Endodermal cell (in vitro differentiated cells): ENCODE measurements around the gene RNF126. TPM values are rescaled to one million over a fixed set of nuclear protein-coding genes. Genes with fewer than 3 reads are reported as not detected.

Source experiments
- DNase-seq: peaks from one replicate; pipeline ENCODE4 v3.0.0-alpha.2; 2017
- H3K27ac ChIP-seq: 2 replicates; pipeline ENCODE4 v1.5.1; 2013; ENCODE audit warnings: mild to moderate bottlenecking, low read depth, low read length, moderate library complexity
- H3K27me3 ChIP-seq: 2 replicates; pipeline ENCODE4 v1.6.1; 2013; ENCODE audit warnings: mild to moderate bottlenecking, low read length, moderate library complexity; ENCODE audit not compliant: insufficient read depth, control insufficient read depth, poor library complexity, severe bottlenecking
- H3K36me3 ChIP-seq: 2 replicates; pipeline ENCODE4 v1.7.0; 2013; ENCODE audit warnings: mild to moderate bottlenecking, low read length, moderate library complexity; ENCODE audit not compliant: control insufficient read depth, insufficient read depth
- H3K4me1 ChIP-seq: one replicate; pipeline ENCODE4 v1.7.0; 2013; ENCODE audit warnings: low read length; ENCODE audit not compliant: control insufficient read depth, insufficient read depth
- H3K4me3 ChIP-seq: 2 replicates; pipeline ENCODE4 v1.5.1; 2013; ENCODE audit warnings: mild to moderate bottlenecking, low read length, moderate library complexity
- H3K9ac ChIP-seq: 2 replicates; pipeline ENCODE4 v1.6.1; 2013; ENCODE audit warnings: mild to moderate bottlenecking, low read length, moderate library complexity; ENCODE audit not compliant: poor library complexity, severe bottlenecking; ENCODE audit errors: extremely low read depth
- H3K9me3 ChIP-seq: 2 replicates; pipeline ENCODE4 v1.6.1; 2013; ENCODE audit warnings: mild to moderate bottlenecking, low read length, moderate library complexity; ENCODE audit not compliant: control insufficient read depth
- H3K27ac Mint-ChIP-seq: 2 replicates; pipeline ENCODE4 v1.8.0; 2020; ENCODE audit warnings: mixed read lengths
- H3K27me3 Mint-ChIP-seq: 2 replicates; pipeline ENCODE4 v1.8.0; 2021; ENCODE audit warnings: mild to moderate bottlenecking, mixed read lengths; ENCODE audit not compliant: insufficient read depth
- H3K36me3 Mint-ChIP-seq: 2 replicates; pipeline ENCODE4 v1.8.0; 2020; ENCODE audit warnings: low read depth, mixed read lengths
- H3K4me1 Mint-ChIP-seq: 2 replicates; pipeline ENCODE4 v1.8.0; 2020; ENCODE audit warnings: mixed read lengths
- H3K4me3 Mint-ChIP-seq: 2 replicates; pipeline ENCODE4 v1.8.0; 2020; ENCODE audit warnings: mild to moderate bottlenecking, moderate library complexity, mixed read lengths
- H3K9me3 Mint-ChIP-seq: 2 replicates; pipeline ENCODE4 v1.8.0; 2020; ENCODE audit warnings: mild to moderate bottlenecking, mixed read lengths
- CTCF ChIP-seq: fragments of 200-600 bp; sonication (generic); conservative IDR thresholded peaks from 2 replicates; pipeline ENCODE4 v1.5.0; 2021; ENCODE audit warnings: antibody characterized with exemption, mild to moderate bottlenecking
- WGBS, 2 experiments: methylation state at CpG; one replicate each; pipeline versions ENCODE4 v1.1.5 to v1.1.7; 2013; ENCODE audit warnings: missing lambda C conversion rate in 2 of 2, mixed read lengths in 1 of 2; ENCODE audit not compliant: insufficient coverage in 1 of 2, insufficient read length in 1 of 2; 5-methylcytosine and 5-hydroxymethylcytosine counted together
- total RNA-seq, 2 donors: library from RNA; stranded (reverse); fragmentation: NEBNext Ultra II Directional in 1 of 2; extraction: Animal tissue kit (Norgen Biotek cat#: 25700) in 1 of 2; gene quantifications; 2 replicates in 1 of 2; 3 replicates in 1 of 2; pipeline ENCODE4 v1.2.1, GENCODE V29; 2021

Gene RNF126
- total RNA-seq, 2 donors from 2014 or later: 49.1 to 66.4 TPM

DNA sequence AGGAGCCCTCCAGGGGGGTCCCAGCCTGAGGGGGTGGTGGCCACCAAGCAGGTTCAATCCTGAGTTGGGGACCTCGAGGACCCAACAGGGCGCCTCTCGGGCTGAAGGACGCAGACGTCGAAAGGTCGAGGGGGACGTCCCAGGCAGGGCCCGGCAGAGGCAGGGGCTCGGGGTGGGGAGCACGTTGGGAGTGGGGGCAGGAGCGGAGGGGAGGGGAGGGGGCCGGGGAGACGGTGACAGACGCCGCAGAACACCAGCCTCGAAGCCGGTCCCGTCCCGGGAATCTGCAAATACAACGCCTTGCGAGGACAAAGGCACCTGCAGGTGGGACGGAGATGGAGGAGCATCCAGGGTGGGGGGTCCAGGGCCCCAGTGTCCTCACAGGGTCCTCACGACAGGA, 19.3 kb downstream of the RNF126 start:
- WGBS, 2 experiments: 85 to 91% methylated on average over 22 to 24 of the region's 24 CpGs
- Histone ChIP-seq H3K27ac (no peak overlapping the region), H3K9ac (no peak overlapping the region), H3K4me3 (no peak overlapping the region), H3K36me3 (no peaks in the 10 kb centered on the region), H3K4me1 (no peaks in the 10 kb centered on the region), H3K27me3 (peaks cover 7% of the 10 kb centered on the region), H3K9me3 (no peaks in the 10 kb centered on the region)
- no peaks in the 10 kb centered on the region for H3K9me3 Mint-ChIP-seq
- H3K4me3 Mint-ChIP-seq: no peak overlapping the region
- peaks cover 7% of the 10 kb centered on the region for H3K36me3 Mint-ChIP-seq
- H3K27me3 Mint-ChIP-seq: peaks cover 11% of the 10 kb centered on the region
- no peak for DNase-seq
- no peak overlapping the region for H3K27ac Mint-ChIP-seq
- no peaks in the 10 kb centered on the region for H3K4me1 Mint-ChIP-seq
- TF ChIP-seq CTCF: no peak

DNA sequence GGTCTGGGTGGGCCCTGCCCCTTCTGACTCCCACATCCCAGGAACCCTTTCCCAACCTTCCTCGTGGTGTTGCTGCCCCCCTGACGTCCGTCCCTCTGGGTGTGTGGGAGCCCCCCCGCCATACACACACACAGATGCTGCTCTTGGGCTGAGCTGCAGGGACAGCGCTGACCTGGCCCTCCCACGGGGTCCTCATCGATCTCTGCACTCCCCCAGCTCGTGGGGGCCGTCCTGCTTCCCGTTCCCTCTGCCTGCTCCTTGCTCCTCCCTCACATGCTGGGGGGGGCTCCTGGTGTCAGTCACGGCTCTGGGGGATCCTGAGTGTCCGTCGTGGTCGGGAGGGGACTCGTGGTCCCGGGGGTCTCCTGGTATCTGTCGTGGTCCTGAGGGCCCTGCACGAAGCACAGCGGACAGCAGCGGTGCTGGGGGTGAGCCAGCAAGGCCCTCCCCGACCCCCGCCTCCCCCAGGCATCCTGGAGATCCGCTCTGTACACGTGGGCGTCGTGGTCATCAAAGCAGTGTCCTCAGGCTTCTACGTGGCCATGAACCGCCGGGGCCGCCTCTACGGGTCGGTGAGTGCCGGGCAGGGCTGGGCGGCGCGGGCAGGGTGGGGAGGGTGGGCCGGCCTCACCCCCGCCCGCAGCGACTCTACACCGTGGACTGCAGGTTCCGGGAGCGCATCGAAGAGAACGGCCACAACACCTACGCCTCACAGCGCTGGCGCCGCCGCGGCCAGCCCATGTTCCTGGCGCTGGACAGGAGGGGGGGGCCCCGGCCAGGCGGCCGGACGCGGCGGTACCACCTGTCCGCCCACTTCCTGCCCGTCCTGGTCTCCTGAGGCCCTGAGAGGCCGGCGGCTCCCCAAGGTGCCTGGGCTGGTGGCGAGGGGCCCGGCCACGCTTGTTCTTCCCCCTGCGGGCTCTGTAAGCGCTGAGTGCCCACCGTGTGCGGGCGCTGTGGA, 20.0 kb downstream of the RNF126 start:
- Mint-ChIP-seq H3K27ac (no peak overlapping the region), H3K27me3 (peaks cover 18% of the 10 kb centered on the region), H3K4me1 (no peaks in the 10 kb centered on the region), H3K9me3 (no peaks in the 10 kb centered on the region), H3K36me3 (peaks cover 5% of the 10 kb centered on the region), H3K4me3 (no peak overlapping the region)
- H3K9ac ChIP-seq: no peak overlapping the region
- no peak for DNase-seq
- no peaks in the 10 kb centered on the region for H3K36me3 ChIP-seq
- H3K4me1 ChIP-seq: no peaks in the 10 kb centered on the region
- H3K4me3 ChIP-seq: no peak overlapping the region
- H3K9me3 ChIP-seq: no peaks in the 10 kb centered on the region
- peaks cover 14% of the 10 kb centered on the region for H3K27me3 ChIP-seq
- no peak overlapping the region for H3K27ac ChIP-seq
- 87 to 94% methylated on average over 36 to 70 of the region's 70 CpGs for WGBS, 2 experiments
- no peak for TF ChIP-seq CTCF

- H3K9ac ChIP-seq: no peak overlapping the region
- H3K36me3 Mint-ChIP-seq: peaks cover 5% of the 10 kb centered on the region
- no peak overlapping the region for H3K4me3 Mint-ChIP-seq
Observed at GRCh38 chr19:641702-642101, 21.3 kb downstream of the RNF126 start.

More at GRCh38 chr19:641702-642101, 21.3 kb downstream of the RNF126 start:
- H3K4me1 Mint-ChIP-seq: no peaks in the 10 kb centered on the region
- H3K4me1 ChIP-seq: no peaks in the 10 kb centered on the region
- no peak overlapping the region for H3K27ac Mint-ChIP-seq
- H3K27ac ChIP-seq: no peak overlapping the region
- no peak for TF ChIP-seq CTCF
- no peak overlapping the region for H3K4me3 ChIP-seq
- WGBS, 2 experiments: 95 to 97% methylated on average over 17 of the region's 17 CpGs
- H3K27me3 ChIP-seq: peaks cover 21% of the 10 kb centered on the region
- no peaks in the 10 kb centered on the region for H3K36me3 ChIP-seq
- H3K27me3 Mint-ChIP-seq: peaks cover 31% of the 10 kb centered on the region
- no peaks in the 10 kb centered on the region for H3K9me3 Mint-ChIP-seq
- DNase-seq: no peak
- no peaks in the 10 kb centered on the region for H3K9me3 ChIP-seq
